ENCODE data around the gene BIN1.

DNA sequence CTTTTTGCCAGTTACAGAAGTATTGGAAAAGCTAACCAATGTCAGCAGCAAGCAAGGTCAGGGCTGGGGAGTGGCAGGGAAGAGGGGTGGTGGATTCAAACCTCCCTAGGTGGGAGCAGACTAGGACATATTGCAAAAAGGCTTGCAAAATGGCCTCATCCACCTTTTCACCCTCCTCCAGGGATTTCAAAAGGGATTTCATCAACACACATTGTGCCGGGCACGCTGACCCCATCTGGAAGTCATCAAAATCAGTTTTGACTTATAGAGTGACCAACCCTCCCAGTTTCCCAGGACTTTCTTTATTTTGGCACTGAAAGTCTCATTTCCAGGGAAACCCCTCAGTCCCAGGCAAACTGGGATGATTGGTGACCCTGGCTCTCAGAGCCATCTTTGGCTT, 94.7 kb downstream of the BIN1 start:
- TF ChIP-seq, protein P1, sequence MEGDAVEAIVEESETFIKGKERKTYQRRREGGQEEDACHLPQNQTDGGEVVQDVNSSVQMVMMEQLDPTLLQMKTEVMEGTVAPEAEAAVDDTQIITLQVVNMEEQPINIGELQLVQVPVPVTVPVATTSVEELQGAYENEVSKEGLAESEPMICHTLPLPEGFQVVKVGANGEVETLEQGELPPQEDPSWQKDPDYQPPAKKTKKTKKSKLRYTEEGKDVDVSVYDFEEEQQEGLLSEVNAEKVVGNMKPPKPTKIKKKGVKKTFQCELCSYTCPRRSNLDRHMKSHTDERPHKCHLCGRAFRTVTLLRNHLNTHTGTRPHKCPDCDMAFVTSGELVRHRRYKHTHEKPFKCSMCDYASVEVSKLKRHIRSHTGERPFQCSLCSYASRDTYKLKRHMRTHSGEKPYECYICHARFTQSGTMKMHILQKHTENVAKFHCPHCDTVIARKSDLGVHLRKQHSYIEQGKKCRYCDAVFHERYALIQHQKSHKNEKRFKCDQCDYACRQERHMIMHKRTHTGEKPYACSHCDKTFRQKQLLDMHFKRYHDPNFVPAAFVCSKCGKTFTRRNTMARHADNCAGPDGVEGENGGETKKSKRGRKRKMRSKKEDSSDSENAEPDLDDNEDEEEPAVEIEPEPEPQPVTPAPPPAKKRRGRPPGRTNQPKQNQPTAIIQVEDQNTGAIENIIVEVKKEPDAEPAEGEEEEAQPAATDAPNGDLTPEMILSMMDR (IDR thresholded peaks at IDR 0.05) = no peak
- no peak for TF ChIP-seq POLR2A (IDR thresholded peaks at IDR 0.05)
